ENCODE measurements around the gene CLCN1. TPM values are rescaled to one million over a fixed set of nuclear protein-coding genes. Genes with fewer than 3 reads are reported as not detected.
A peak's percentile ranks its signal among the peaks of the same experiment; 100 is the strongest.

Gene CLCN1
- total and polyA plus RNA-seq, 2 donors (not counting 3 experiments of a cell fraction or from before 2014, with no cell fraction given), result not detected

GRCh38 chr7:143288836-143289235 lies 27.1 kb upstream of the CLCN1 start:
- ChIA-PET POLR2A (no interaction called here), CTCF (interaction anchor here (1.2 to 1.5 kb wide), 4 partner anchors 8 to 91 kb away, joined by 3 to 9 read pairs (median 8); no protein-coding TSS in a partner anchor)
- Histone ChIP-seq H3K4me2 (ENCODE audit: insufficient read depth, low read length) (peak overlapping the region; percentile 68), H3K27ac (ENCODE audit: insufficient read depth, low read depth, low read length) (peak overlapping the region; percentile 91), H3K9me1 (replicated peaks; ENCODE audit: control insufficient read depth, extremely low read depth, insufficient read depth, low read length) (no peaks in the 10 kb centered on the region), H2AFZ (ENCODE audit: low read depth, low read length) (no peak overlapping the region), H3K4me1 (ENCODE audit: control insufficient read depth, extremely low read depth, insufficient read depth, low read length) (peaks cover 30% of the 10 kb centered on the region), H3K4me3 (replicated peaks in 1 of 3; ENCODE audit: insufficient read depth in 1 of 3, low read depth in 1 of 3, low read length in 3 of 3) (peak overlapping the region; percentile 81 to 97 (median 91)), H3K79me2 (ENCODE audit: control insufficient read depth, insufficient read depth, low read length) (peaks cover 36% of the 10 kb centered on the region), H3K27me3 (ENCODE audit: control insufficient read depth in 2 of 2, insufficient read depth in 2 of 2, low read length in 2 of 2) (no peaks in the 10 kb centered on the region), H4K20me1 (replicated peaks; ENCODE audit: control insufficient read depth, extremely low read depth, insufficient read depth, low read length) (no peaks in the 10 kb centered on the region), H3K36me3 (ENCODE audit: control insufficient read depth in 2 of 2, extremely low read depth in 1 of 2, insufficient read depth in 2 of 2, low read length in 2 of 2) (peaks cover 4 to 11% of the 10 kb centered on the region in 2 experiments), H3K9me3 (replicated peaks; ENCODE audit: control insufficient read depth, insufficient read depth, low read length) (no peaks in the 10 kb centered on the region), H3K9ac (replicated peaks; ENCODE audit: extremely low read depth, insufficient read depth, low read length) (peak overlapping the region; percentile 98)
- FAIRE-seq (peak; percentile 81), DNase-seq (ENCODE audit: low read depth, low spot score) (peak; percentile 38)
- TF ChIP-seq JUN (IDR thresholded peaks at IDR 0.05; ENCODE audit: borderline replicate concordance, insufficient read depth, insufficient read length, low read depth), result no peak
- TF ChIP-seq POLR2AphosphoS5 (IDR thresholded peaks at IDR 0.05; ENCODE audit: insufficient read depth, low read depth, low read length), result no peak
- no peak for TF ChIP-seq MYC (IDR thresholded peaks at IDR 0.05; ENCODE audit: low read depth, low read length)
- TF ChIP-seq GATA2 (IDR thresholded peaks at IDR 0.05; ENCODE audit: insufficient read depth, insufficient read length, low read depth, low read length), result no peak
- no peak for TF ChIP-seq FOS (IDR thresholded peaks at IDR 0.05; ENCODE audit: borderline replicate concordance, insufficient read depth, low read length)
- TF ChIP-seq POLR2A (IDR thresholded peaks at IDR 0.05; ENCODE audit: low read depth, low read length), result no peak
- no peak for TF ChIP-seq EZH2 (IDR thresholded peaks at IDR 0.05; ENCODE audit: borderline replicate concordance, low read depth, low read length, severe bottlenecking)
- TF ChIP-seq MAX (IDR thresholded peaks at IDR 0.05; ENCODE audit: insufficient read depth, insufficient read length), result no peak
- no peak for TF ChIP-seq CTCF (IDR thresholded peaks at IDR 0.05; ENCODE audit: extremely low read depth in 1 of 2, insufficient read depth in 1 of 2, low read depth in 1 of 2, low read length in 2 of 2)
- dilution Hi-C loops (cut with MboI; ENCODE audit: extremely low pct_ligation_motif_present, low sequenced_read_pairs), result no loop called here
- BruUV-seq (replicated peaks), result TSS peak; percentile 61
- intact Hi-C loops (cut with micrococcal nuclease), result loop anchor here (1.0 to 5.0 kb wide), 6 partner anchors 7 to 210 kb away; partner anchors contain the start of gene GSTK1
